ENCODE measurements around the gene ADRA2C. TPM values are rescaled to one million over a fixed set of nuclear protein-coding genes. Genes with fewer than 3 reads are reported as not detected.

The ADRA2C gene
- total and polyA plus RNA-seq, 10 donors = 9.4 to 42.1 (median 29.1) TPM

GRCh38 chr4:3746701-3747580 lies 19.2 kb upstream of the ADRA2C start:
- 78 to 87% (median 84%) methylated on average over 18 to 22 of the region's 23 CpGs for WGBS, 5 donors
- H3K27me3 ChIP-seq (replicated peaks in 1 of 7) = peaks cover 0 to 96% (median 13%) of the 10 kb centered on the region in 7 donors
- no peaks in the 10 kb centered on the region for H3K4me1 ChIP-seq
- no peak overlapping the region for H3K4me3 ChIP-seq
- no peaks in the 10 kb centered on the region for H3K36me3 ChIP-seq
- no peak for DNase-seq
- H3K9me3 ChIP-seq = peaks cover 0 to 11% (median 4%) of the 10 kb centered on the region in 8 donors
- intact Hi-C loops (cut with DNase I; ENCODE audit: low total_unique reads) = no loop called here
- TF ChIP-seq CTCF (IDR thresholded peaks at IDR 0.05 in 8 of 11, conservative IDR thresholded peaks at IDR 0.05 in 3 of 11) (peak in 1 of 11 experiments; percentile 4), POLR2A (IDR thresholded peaks at IDR 0.05) (no peak)
- H3K27ac ChIP-seq = no peak overlapping the region

DNA sequence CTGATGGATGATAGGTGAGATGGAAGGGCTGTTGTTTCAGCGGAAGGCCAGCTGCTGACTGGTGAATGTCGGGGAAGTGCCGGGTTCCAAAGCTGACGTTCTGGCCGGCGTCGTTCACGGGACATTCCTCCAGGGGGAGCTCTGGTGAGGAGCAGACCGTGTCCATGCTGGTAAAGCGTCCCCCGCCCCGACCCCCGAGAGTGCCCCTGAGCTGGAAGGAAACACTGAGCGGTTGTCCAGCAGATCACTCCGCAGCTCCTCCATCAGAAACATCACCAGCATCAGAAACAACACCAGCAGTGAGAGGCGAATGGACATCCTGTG lies 18.6 kb upstream of the ADRA2C start:
- no peak overlapping the region for H3K4me3 ChIP-seq
- no peak for DNase-seq

GRCh38 chr4:3748136-3748898 lies 17.9 kb upstream of the ADRA2C start:
- Histone ChIP-seq H3K27me3 (replicated peaks in 1 of 7) (peaks cover 0 to 96% (median 15%) of the 10 kb centered on the region in 7 donors), H3K4me3 (no peak overlapping the region), H3K9me3 (no peaks in the 10 kb centered on the region), H3K27ac (no peak overlapping the region), H3K4me1 (no peaks in the 10 kb centered on the region), H3K36me3 (no peaks in the 10 kb centered on the region)
- WGBS, 5 donors = 68 to 73% (median 71%) methylated on average over 17 of the region's 17 CpGs
- intact Hi-C loops (cut with DNase I; ENCODE audit: low total_unique reads) = no loop called here
- DNase-seq = no peak
- TF ChIP-seq POLR2AphosphoS5 (IDR thresholded peaks at IDR 0.05) (no peak), CTCF (IDR thresholded peaks at IDR 0.05 in 8 of 11, conservative IDR thresholded peaks at IDR 0.05 in 3 of 11) (no peak), POLR2A (IDR thresholded peaks at IDR 0.05) (no peak)

More for the DNA sequence above, 18.6 kb upstream of the ADRA2C start:
- TF ChIP-seq CTCF (IDR thresholded peaks at IDR 0.05 in 8 of 11, conservative IDR thresholded peaks at IDR 0.05 in 3 of 11) (peak in 6 of 11 experiments; percentile 15 to 51 (median 30)), POLR2AphosphoS5 (IDR thresholded peaks at IDR 0.05) (no peak)
- intact Hi-C loops (cut with DNase I; ENCODE audit: low total_unique reads) = no loop called here
- Histone ChIP-seq H3K27ac (no peak overlapping the region), H3K36me3 (no peaks in the 10 kb centered on the region), H3K27me3 (replicated peaks in 1 of 7) (peaks cover 0 to 96% (median 13%) of the 10 kb centered on the region in 7 donors), H3K4me1 (no peaks in the 10 kb centered on the region), H3K9me3 (peaks cover 0 to 7% (median 1%) of the 10 kb centered on the region in 8 donors)
- WGBS, 5 donors = 12 to 28% (median 13%) methylated on average over 9 to 16 of the region's 16 CpGs

GRCh38 chr4:3749081-3749480 lies 17.1 kb upstream of the ADRA2C start:
- WGBS, 5 donors = 73 to 89% (median 84%) methylated on average over 8 to 12 of the region's 12 CpGs; no CpG with 5 or more reads in 1 of the 5 donors
- H3K4me1 ChIP-seq = no peaks in the 10 kb centered on the region
- no peak for DNase-seq

More at GRCh38 chr4:3749081-3749480, 17.1 kb upstream of the ADRA2C start:
- H3K4me3 ChIP-seq = no peak overlapping the region
- peaks cover 0 to 96% (median 10%) of the 10 kb centered on the region in 7 donors for H3K27me3 ChIP-seq (replicated peaks in 1 of 7)
- H3K27ac ChIP-seq = no peak overlapping the region
- intact Hi-C loops (cut with DNase I; ENCODE audit: low total_unique reads) = no loop called here
- no peaks in the 10 kb centered on the region for H3K36me3 ChIP-seq
- TF ChIP-seq POLR2AphosphoS5 (IDR thresholded peaks at IDR 0.05) (no peak), POLR2A (IDR thresholded peaks at IDR 0.05) (no peak), CTCF (IDR thresholded peaks at IDR 0.05 in 8 of 11, conservative IDR thresholded peaks at IDR 0.05 in 3 of 11) (no peak)
- H3K9me3 ChIP-seq = no peaks in the 10 kb centered on the region

All from spleen (tissue), 11 donors.